A549 (cell line): ENCODE data around the gene LCP1. TPM values are rescaled to one million over a fixed set of nuclear protein-coding genes. Genes with fewer than 3 reads are reported as not detected.

Experiments
- ATAC-seq, 2 experiments: fragments of 200-7000 bp in 1 of 2; fragments of >200 bp in 1 of 2; cut with Nextera tagmentation in 1 of 2; cut with Tn5 transposase in 1 of 2; 3 replicates each; pipeline versions ENCODE4 v1.8.0 to v1.9.1; 2018 to 2020; ENCODE audit warnings: mild to moderate bottlenecking in 1 of 2, moderate library complexity in 1 of 2
- CTCF ChIA-PET: fragments of 300-600 bp; sonication (Branson Sonifier 250); formaldehyde crosslinking; extraction: SDS; loops from one replicate; lab custom pipeline; 2021; ENCODE audit warnings: antibody characterized with exemption, inconsistent platforms; lab: Yijun Ruan, JAX
- POLR2A ChIA-PET: fragments of 350-600 bp; formaldehyde crosslinking; extraction: SDS; loops from one replicate; lab custom pipeline; 2021; ENCODE audit warnings: antibody characterized with exemption, inconsistent platforms; lab: Yijun Ruan, JAX
- DNase-seq, 2 experiments: peaks; one replicate each; pipeline versions ENCODE4 v3.0.0 to v3.0.0-alpha.2; 2011 to 2016; ENCODE audit warnings: low read depth in 1 of 2, low spot score in 1 of 2
- FAIRE-seq: peaks from 2 replicates; lab custom pipeline; 2011; peaks lifted over from hg19 to GRCh38; lab: Jason Lieb, UNC
- H3K27ac ChIP-seq, 2 experiments: fragments of >200 bp; sonication (Bioruptor Twin); formaldehyde crosslinking; 3 replicates each; pipeline ENCODE4 v1.5.1; 2016 to 2017
- H3K4me1 ChIP-seq: fragments of >200 bp; sonication (Bioruptor Twin); formaldehyde crosslinking; 3 replicates; pipeline ENCODE4 v1.6.1; 2016
- H3K4me2 ChIP-seq: fragments of >200 bp; sonication (Bioruptor Twin); formaldehyde crosslinking; 3 replicates; pipeline ENCODE4 v1.6.1; 2016
- H3K4me3 ChIP-seq: fragments of >200 bp; sonication (Bioruptor Twin); formaldehyde crosslinking; 3 replicates; pipeline ENCODE4 v1.5.1; 2016
- H3K9me3 ChIP-seq: fragments of >200 bp; sonication (Bioruptor Twin); formaldehyde crosslinking; 3 replicates; pipeline ENCODE4 v1.6.1; 2016
- CBX8 ChIP-seq: fragments of 200-600 bp; sonication (generic); IDR thresholded peaks from 2 replicates; pipeline ENCODE4 v1.6.1; 2016
- CEBPB ChIP-seq, 2 experiments: fragments of >200 bp in 1 of 2; sonication (Bioruptor Twin) in 1 of 2; formaldehyde crosslinking in 1 of 2; IDR thresholded peaks; 2 replicates each; pipeline ENCODE4 v1.6.1; 2012 to 2016
- CHD4 ChIP-seq: fragments of 200-600 bp; sonication (generic); IDR thresholded peaks from 2 replicates; pipeline ENCODE4 v1.6.1; 2016; ENCODE audit warnings: antibody characterized with exemption, mild to moderate bottlenecking, borderline replicate concordance
- CTCF ChIP-seq: fragments of >200 bp; sonication (Bioruptor Twin); formaldehyde crosslinking; IDR thresholded peaks from 3 replicates; pipeline ENCODE4 v1.5.1; 2016
- EHMT2 ChIP-seq: fragments of 200-600 bp; sonication (generic); IDR thresholded peaks from 2 replicates; pipeline ENCODE4 v1.6.1; 2016; ENCODE audit warnings: antibody characterized with exemption, low read depth, mild to moderate bottlenecking, moderate library complexity
- ELK1 ChIP-seq: fragments of 150-350 bp; IDR thresholded peaks from 2 replicates; pipeline ENCODE4 v1.6.1; 2014; ENCODE audit warnings: low read depth, mild to moderate bottlenecking, low read length
- GATA3 ChIP-seq: IDR thresholded peaks from 2 replicates; pipeline ENCODE4 v1.6.1; 2012; ENCODE audit warnings: borderline replicate concordance
- HES2 ChIP-seq: fragments of >200 bp; sonication (Bioruptor Twin); formaldehyde crosslinking; IDR thresholded peaks from 2 replicates; pipeline ENCODE4 v1.6.1; 2016
- HEYL ChIP-seq: fragments of 250-450 bp; sonication (Bioruptor Pico); IDR thresholded peaks from 2 replicates; pipeline ENCODE4 v1.8.0; 2021; ENCODE audit warnings: mild to moderate bottlenecking, moderate library complexity
- HMGXB4 ChIP-seq: fragments of 250-450 bp; sonication (Bioruptor Pico); IDR thresholded peaks from 2 replicates; pipeline ENCODE4 v1.5.0; 2021; ENCODE audit warnings: mild to moderate bottlenecking, moderate library complexity, borderline replicate concordance
- JUNB ChIP-seq: fragments of >200 bp; sonication (Bioruptor Twin); formaldehyde crosslinking; IDR thresholded peaks from 2 replicates; pipeline ENCODE4 v1.6.1; 2016
- NR3C1 ChIP-seq: fragments of >200 bp; sonication (Bioruptor Twin); formaldehyde crosslinking; IDR thresholded peaks from 3 replicates; pipeline ENCODE4 v1.6.1; 2017
- RARB ChIP-seq: fragments of 250-450 bp; sonication (Bioruptor Pico); IDR thresholded peaks from 2 replicates; pipeline ENCODE4 v1.8.0; 2021; ENCODE audit warnings: mild to moderate bottlenecking, moderate library complexity
- RCOR1 ChIP-seq: fragments of 150-350 bp; IDR thresholded peaks from 2 replicates; pipeline ENCODE4 v1.6.1; 2014; ENCODE audit warnings: antibody characterized with exemption, low read length, low read depth
- REST ChIP-seq: fragments of 200-600 bp; sonication (generic); IDR thresholded peaks from 2 replicates; pipeline ENCODE4 v1.6.1; 2016; ENCODE audit warnings: antibody characterized with exemption, mild to moderate bottlenecking, moderate library complexity
- RNF2 ChIP-seq: fragments of 200-600 bp; sonication (generic); IDR thresholded peaks from 2 replicates; pipeline ENCODE4 v1.6.1; 2016; ENCODE audit warnings: low read depth, mild to moderate bottlenecking, antibody characterized with exemption, moderate library complexity, borderline replicate concordance
- SMC3 ChIP-seq: fragments of >200 bp; sonication (Bioruptor Twin); formaldehyde crosslinking; IDR thresholded peaks from 3 replicates; pipeline ENCODE4 v1.6.1; 2018; ENCODE audit warnings: inconsistent platforms
- TFCP2L1 ChIP-seq: fragments of 250-450 bp; sonication (Bioruptor Pico); IDR thresholded peaks from 2 replicates; pipeline ENCODE4 v1.5.0; 2021; ENCODE audit warnings: mild to moderate bottlenecking
- USF2 ChIP-seq: fragments of 450-650 bp; IDR thresholded peaks from 2 replicates; pipeline ENCODE4 v1.6.1; 2014; ENCODE audit warnings: antibody characterized with exemption
- ZSCAN20 ChIP-seq: fragments of 250-450 bp; sonication (Bioruptor Pico); IDR thresholded peaks from 2 replicates; pipeline ENCODE4 v1.8.0; 2022; ENCODE audit warnings: mild to moderate bottlenecking, moderate library complexity
- WGBS: methylation state at CpG from one replicate; pipeline ENCODE4 v1.1.6; 2017; ENCODE audit errors: missing lambda C conversion rate; 5-methylcytosine and 5-hydroxymethylcytosine counted together
- polyA plus RNA-seq, 4 experiments: library from polyadenylated mRNA; depleted of rRNA in 3 of 4; stranded (reverse); fragments of >200 nt; fragmentation: RNase III in 1 of 4; extraction: RNeasy Plus Mini Kit Qiagen cat#74134 plus additional on column Dnase treatment in 1 of 4; gene quantifications; 2 replicates in 3 of 4; 3 replicates in 1 of 4; pipeline ENCODE4 v1.2.3, GENCODE V29; 2011 to 2017

The LCP1 gene
- polyA plus RNA-seq, 2 of the 4 experiments (the other 2 are of a cell fraction): 0.09 to 0.19 TPM

GRCh38 chr13:46178821-46179220 lies 3.2 kb downstream of the LCP1 start:
- ATAC-seq: no peak

GRCh38 chr13:46178143-46178542 lies 3.8 kb downstream of the LCP1 start:
- 57% methylated on average over 5 of the region's 5 CpGs for WGBS
- no peak overlapping the region for H3K4me3 ChIP-seq
- H3K27ac ChIP-seq: no peak overlapping the region
- no peaks in the 10 kb centered on the region for H3K4me1 ChIP-seq
- DNase-seq: no peak
- ChIA-PET CTCF (no interaction called here), POLR2A (no interaction called here)
- FAIRE-seq: no peak
- no peaks in the 10 kb centered on the region for H3K9me3 ChIP-seq
- TF ChIP-seq RARB (CRISPR knock-in tag) (no peak), JUNB (no peak), EHMT2 (no peak), ELK1 (no peak), HEYL (no peak), CTCF (no peak), CEBPB (IDR thresholded peaks at IDR 0.05) (no peak), SMC3 (no peak), HES2 (no peak), USF2 (no peak)
- TF ChIP-seq, all 56 proteins: peak for 0
- no peak for ATAC-seq
- H3K4me2 ChIP-seq: no peak overlapping the region

More at GRCh38 chr13:46178821-46179220, 3.2 kb downstream of the LCP1 start:
- no peak overlapping the region for H3K4me2 ChIP-seq
- no peak overlapping the region for H3K4me3 ChIP-seq
- no peak for TF ChIP-seq ZSCAN20 (CRISPR knock-in tag)
- TF ChIP-seq, all 56 proteins: peak for 0
- H3K9me3 ChIP-seq: no peaks in the 10 kb centered on the region
- DNase-seq: no peak
- FAIRE-seq: no peak
- CTCF ChIA-PET: no interaction called here
- no peak overlapping the region for H3K27ac ChIP-seq
- H3K4me1 ChIP-seq: no peaks in the 10 kb centered on the region
- POLR2A ChIA-PET: no interaction called here

GRCh38 chr13:46176756-46177155 lies 5.2 kb downstream of the LCP1 start:
- no peak overlapping the region for H3K4me3 ChIP-seq
- no peak for DNase-seq
- POLR2A ChIA-PET: no interaction called here
- ATAC-seq: no peak
- H3K27ac ChIP-seq: no peak overlapping the region
- H3K4me1 ChIP-seq: no peaks in the 10 kb centered on the region
- FAIRE-seq: no peak
- CTCF ChIA-PET: interaction anchor here (0.9 to 1.0 kb wide), 2 partner anchors 213 to 448 kb away, joined by 3 read pairs; no protein-coding TSS in a partner anchor
- 56% methylated on average over 3 of the region's 3 CpGs for WGBS
- H3K9me3 ChIP-seq: no peaks in the 10 kb centered on the region
- no peak overlapping the region for H3K4me2 ChIP-seq
- no peak for TF ChIP-seq RNF2
- no peak for TF ChIP-seq TFCP2L1 (CRISPR knock-in tag)
- TF ChIP-seq CTCF: no peak
- TF ChIP-seq CBX8: no peak
- TF ChIP-seq REST: no peak
- TF ChIP-seq RCOR1: no peak
- no peak for TF ChIP-seq GATA3
- no peak for TF ChIP-seq NR3C1
- TF ChIP-seq CHD4: no peak
- TF ChIP-seq CEBPB (IDR thresholded peaks at IDR 0.05): no peak
- no peak for TF ChIP-seq HMGXB4 (CRISPR knock-in tag)
- TF ChIP-seq USF2: no peak
